ENCODE results near the gene AASDH. TPM values are rescaled to one million over a fixed set of nuclear protein-coding genes. Genes with fewer than 3 reads are reported as not detected.

The AASDH gene
- total and polyA plus RNA-seq, 2 of the 13 experiments (the other 11 are each of a cell fraction or from before 2014, with no cell fraction given): 12.6 to 14.1 TPM

DNA sequence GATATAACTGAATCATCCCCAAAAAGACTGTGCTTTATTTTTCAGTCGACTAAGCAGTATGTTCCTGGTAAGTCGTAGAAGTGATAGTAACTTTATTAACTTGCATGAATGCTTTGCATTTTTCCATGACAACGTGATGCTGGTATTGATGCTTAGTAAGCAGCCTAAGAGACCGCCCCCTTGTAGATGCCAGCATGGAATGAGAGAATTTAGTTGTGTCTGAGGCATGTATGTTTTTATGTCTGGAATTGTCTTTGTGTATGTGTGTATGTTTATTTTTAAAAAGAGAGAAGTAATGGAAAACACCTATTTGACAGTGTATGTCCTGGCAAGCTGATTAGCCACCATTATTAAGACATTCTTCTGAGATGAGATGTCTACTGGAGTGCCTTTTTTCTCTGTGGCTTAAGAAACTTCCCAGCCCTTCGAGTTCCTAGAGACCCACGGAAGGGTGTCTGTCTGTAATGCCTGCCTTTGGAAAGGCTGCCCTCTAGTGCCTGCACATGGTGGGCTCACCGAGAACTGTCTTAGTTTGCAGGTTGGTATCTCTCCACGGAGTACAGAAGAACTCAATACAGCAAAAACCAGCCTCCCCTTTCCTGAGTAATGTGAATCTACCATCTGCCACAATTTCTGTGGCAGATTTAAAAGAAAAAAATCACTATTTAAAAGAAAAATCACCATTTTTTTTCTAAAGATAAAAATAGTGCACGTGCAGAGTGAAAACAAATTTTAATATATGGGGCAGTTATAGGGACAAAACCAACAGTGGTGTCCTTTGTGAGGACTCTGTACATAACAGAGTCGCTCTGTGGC, 85.9 kb downstream of the AASDH start:
- H3K4me1 ChIP-seq (ENCODE audit: insufficient read depth, low read length): peaks cover 28% of the 10 kb centered on the region
- no peak overlapping the region for H3K9ac ChIP-seq (ENCODE audit: insufficient read depth, low read depth, low read length)
- no peak overlapping the region for H3K4me3 ChIP-seq (replicated peaks in 1 of 3; ENCODE audit: insufficient read depth in 1 of 3, low read depth in 2 of 3, low read length in 3 of 3)
- no peaks in the 10 kb centered on the region for H3K27me3 ChIP-seq (ENCODE audit: control insufficient read depth in 1 of 2, insufficient read depth in 2 of 2, low read length in 2 of 2)
- POLR2A ChIA-PET: no interaction called here
- no peaks in the 10 kb centered on the region for H3K79me2 ChIP-seq (ENCODE audit: insufficient read depth, low read length)
- H3K27ac ChIP-seq (ENCODE audit: extremely low read length, insufficient read depth, low read length): no peak overlapping the region
- 39% methylated on average over 10 of the region's 10 CpGs for WGBS (ENCODE audit: low lambda C conversion rate)
- in situ Hi-C loops (cut with HindIII; ENCODE audit: extremely low pct_ligation_motif_present, low pct_unique_long_range_greater_than_20kb) (loop anchor here (5.0 kb wide), 1 partner anchor 354 kb away; the partner anchor contains the start of gene CEP135), intact Hi-C loops (cut with micrococcal nuclease; ENCODE audit: unreplicated experiment) (loop anchor here (1.0 to 5.0 kb wide), 4 partner anchors 59 to 353 kb away; partner anchors contain the start of gene CEP135)
- no TSS peak for BruUV-seq (replicated peaks)
- H3K9me3 ChIP-seq (ENCODE audit: low read length): no peaks in the 10 kb centered on the region
- CTCF ChIA-PET (ENCODE audit: low intra/inter-chr PET ratio, low total read pairs): interaction anchor here (0.9 to 3.6 kb wide), 3 partner anchors 172 to 353 kb away, joined by 4 to 34 read pairs (median 5); partner anchors contain the start of gene CEP135
- no peaks in the 10 kb centered on the region for H3K36me3 ChIP-seq (replicated peaks in 1 of 2; ENCODE audit: control insufficient read depth in 1 of 2, insufficient read depth in 2 of 2, low read length in 2 of 2)
- DNase-seq (ENCODE audit: low spot score) (peak; percentile 67), ATAC-seq (peak; percentile 97), FAIRE-seq (peak; percentile 87)
- H3K4me2 ChIP-seq (ENCODE audit: low read depth, low read length): peak overlapping the region; percentile 9; the same call in 1 of the 2 replicates
- peak overlapping the region; percentile 24 for H2AFZ ChIP-seq (ENCODE audit: low read length)
- no peaks in the 10 kb centered on the region for H4K20me1 ChIP-seq (ENCODE audit: insufficient read depth, low read length)
- TF ChIP-seq, protein P1, sequence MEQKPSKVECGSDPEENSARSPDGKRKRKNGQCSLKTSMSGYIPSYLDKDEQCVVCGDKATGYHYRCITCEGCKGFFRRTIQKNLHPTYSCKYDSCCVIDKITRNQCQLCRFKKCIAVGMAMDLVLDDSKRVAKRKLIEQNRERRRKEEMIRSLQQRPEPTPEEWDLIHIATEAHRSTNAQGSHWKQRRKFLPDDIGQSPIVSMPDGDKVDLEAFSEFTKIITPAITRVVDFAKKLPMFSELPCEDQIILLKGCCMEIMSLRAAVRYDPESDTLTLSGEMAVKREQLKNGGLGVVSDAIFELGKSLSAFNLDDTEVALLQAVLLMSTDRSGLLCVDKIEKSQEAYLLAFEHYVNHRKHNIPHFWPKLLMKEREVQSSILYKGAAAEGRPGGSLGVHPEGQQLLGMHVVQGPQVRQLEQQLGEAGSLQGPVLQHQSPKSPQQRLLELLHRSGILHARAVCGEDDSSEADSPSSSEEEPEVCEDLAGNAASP (CRISPR knock-in tag; IDR thresholded peaks at IDR 0.05; ENCODE audit: borderline replicate concordance): 0 out of 2 replicates have a peak, but pooled peaks have one; percentile 26
- TF ChIP-seq ZNF331 (CRISPR knock-in tag; IDR thresholded peaks at IDR 0.05) (0 out of 2 replicates have a peak, but pooled peaks have one; percentile 36), SAP130 (CRISPR knock-in tag; IDR thresholded peaks at IDR 0.05; ENCODE audit: low read depth) (peak; percentile 36; the same call in 1 of the 2 replicates), KDM2A (CRISPR knock-in tag; IDR thresholded peaks at IDR 0.05; ENCODE audit: borderline replicate concordance, low read depth) (0 out of 2 replicates have a peak, but pooled peaks have one; percentile 27), SALL1 (CRISPR knock-in tag; IDR thresholded peaks at IDR 0.05) (peak; percentile 11; the same call in 1 of the 2 replicates), ZNF720 (CRISPR knock-in tag; IDR thresholded peaks at IDR 0.05) (no peak), ZNF24 (IDR thresholded peaks at IDR 0.05) (no peak), SP1 (IDR thresholded peaks at IDR 0.05) (no peak), SP1 (CRISPR knock-in tag; IDR thresholded peaks at IDR 0.05) (no peak), SMC3 (IDR thresholded peaks at IDR 0.05; ENCODE audit: low read length) (peak; percentile 97), BCL6 (CRISPR knock-in tag; IDR thresholded peaks at IDR 0.05) (peak; percentile 57; the same call in 1 of the 2 replicates), SMAD3 (CRISPR knock-in tag; IDR thresholded peaks at IDR 0.05) (peak; percentile 32; the same call in 1 of the 2 replicates), TEAD3 (CRISPR knock-in tag; optimal IDR thresholded peaks at IDR 0.05; ENCODE audit: borderline replicate concordance) (peak; percentile 39), RAD21 (CRISPR knock-in tag; IDR thresholded peaks at IDR 0.05) (peak; percentile 90), STAG1 (CRISPR knock-in tag; IDR thresholded peaks at IDR 0.05) (peak; percentile 96), ZNF782 (CRISPR knock-in tag; IDR thresholded peaks at IDR 0.05; ENCODE audit: borderline replicate concordance) (no peak)
- TF ChIP-seq, protein P2, sequence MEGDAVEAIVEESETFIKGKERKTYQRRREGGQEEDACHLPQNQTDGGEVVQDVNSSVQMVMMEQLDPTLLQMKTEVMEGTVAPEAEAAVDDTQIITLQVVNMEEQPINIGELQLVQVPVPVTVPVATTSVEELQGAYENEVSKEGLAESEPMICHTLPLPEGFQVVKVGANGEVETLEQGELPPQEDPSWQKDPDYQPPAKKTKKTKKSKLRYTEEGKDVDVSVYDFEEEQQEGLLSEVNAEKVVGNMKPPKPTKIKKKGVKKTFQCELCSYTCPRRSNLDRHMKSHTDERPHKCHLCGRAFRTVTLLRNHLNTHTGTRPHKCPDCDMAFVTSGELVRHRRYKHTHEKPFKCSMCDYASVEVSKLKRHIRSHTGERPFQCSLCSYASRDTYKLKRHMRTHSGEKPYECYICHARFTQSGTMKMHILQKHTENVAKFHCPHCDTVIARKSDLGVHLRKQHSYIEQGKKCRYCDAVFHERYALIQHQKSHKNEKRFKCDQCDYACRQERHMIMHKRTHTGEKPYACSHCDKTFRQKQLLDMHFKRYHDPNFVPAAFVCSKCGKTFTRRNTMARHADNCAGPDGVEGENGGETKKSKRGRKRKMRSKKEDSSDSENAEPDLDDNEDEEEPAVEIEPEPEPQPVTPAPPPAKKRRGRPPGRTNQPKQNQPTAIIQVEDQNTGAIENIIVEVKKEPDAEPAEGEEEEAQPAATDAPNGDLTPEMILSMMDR (CRISPR knock-in tag; IDR thresholded peaks at IDR 0.05): peak; percentile 94
- TF ChIP-seq, protein P3, sequence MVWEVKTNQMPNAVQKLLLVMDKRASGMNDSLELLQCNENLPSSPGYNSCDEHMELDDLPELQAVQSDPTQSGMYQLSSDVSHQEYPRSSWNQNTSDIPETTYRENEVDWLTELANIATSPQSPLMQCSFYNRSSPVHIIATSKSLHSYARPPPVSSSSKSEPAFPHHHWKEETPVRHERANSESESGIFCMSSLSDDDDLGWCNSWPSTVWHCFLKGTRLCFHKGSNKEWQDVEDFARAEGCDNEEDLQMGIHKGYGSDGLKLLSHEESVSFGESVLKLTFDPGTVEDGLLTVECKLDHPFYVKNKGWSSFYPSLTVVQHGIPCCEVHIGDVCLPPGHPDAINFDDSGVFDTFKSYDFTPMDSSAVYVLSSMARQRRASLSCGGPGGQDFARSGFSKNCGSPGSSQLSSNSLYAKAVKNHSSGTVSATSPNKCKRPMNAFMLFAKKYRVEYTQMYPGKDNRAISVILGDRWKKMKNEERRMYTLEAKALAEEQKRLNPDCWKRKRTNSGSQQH (CRISPR knock-in tag; IDR thresholded peaks at IDR 0.05; ENCODE audit: low read depth): 0 out of 2 replicates have a peak, but pooled peaks have one; percentile 43

All from HepG2 (cell line).